IMR-90 (cell line): ENCODE measurements around the gene GABRR3. TPM values are rescaled to one million over a fixed set of nuclear protein-coding genes. Genes with fewer than 3 reads are reported as not detected.
A peak's percentile ranks its signal among the peaks of the same experiment; 100 is the strongest.

Experiments
- ATAC-seq: fragments of 200-7000 bp; cut with Tn5 transposase; 2 replicates; pipeline ENCODE4 v1.9.1; 2020; ENCODE audit warnings: low read depth, mild to moderate bottlenecking, moderate library complexity
- BruUV-seq: library from RNA; stranded (reverse); fragments of 400-500 nt; replicated peaks from 2 replicates; lab custom pipeline; 2021; lab: Mats Ljungman, UMichigan
- CTCF ChIA-PET: fragments of 300-600 bp; formaldehyde crosslinking; extraction: SDS; loops from one replicate; lab custom pipeline; 2021; ENCODE audit warnings: antibody characterized with exemption; lab: Yijun Ruan, JAX
- POLR2A ChIA-PET: fragments of 300-600 bp; sonication (Branson Sonifier 250); formaldehyde crosslinking; loops from one replicate; lab custom pipeline; 2022; ENCODE audit warnings: antibody characterized with exemption; ENCODE audit not compliant: unreplicated experiment; lab: Charles Lee
- DNase-seq: peaks from one replicate; pipeline ENCODE4 v3.0.0; 2013
- H2AFZ ChIP-seq: replicated peaks from 2 replicates; pipeline ENCODE3; 2013; ENCODE audit warnings: low read length, mild to moderate bottlenecking; ENCODE audit not compliant: poor library complexity
- H2AK5ac ChIP-seq: 2 replicates; pipeline ENCODE4 v1.6.1; 2013; ENCODE audit warnings: low read depth, low read length, inconsistent platforms
- H2AK9ac ChIP-seq: replicated peaks from 2 replicates; pipeline ENCODE3; 2013; ENCODE audit warnings: mild to moderate bottlenecking, low read depth, low read length, moderate library complexity; ENCODE audit not compliant: poor library complexity
- H2BK120ac ChIP-seq: 2 replicates; pipeline ENCODE4 v1.6.1; 2013; ENCODE audit warnings: low read depth, low read length, inconsistent platforms
- H2BK15ac ChIP-seq: 3 replicates; pipeline ENCODE4 v1.6.1; 2013; ENCODE audit warnings: low read depth, low read length, inconsistent platforms
- H2BK20ac ChIP-seq: 2 replicates; pipeline ENCODE4 v1.6.1; 2013; ENCODE audit warnings: low read depth, mild to moderate bottlenecking, inconsistent platforms, low read length, moderate library complexity
- H2BK5ac ChIP-seq: 2 replicates; pipeline ENCODE4 v1.6.1; 2013; ENCODE audit warnings: mild to moderate bottlenecking, low read depth, low read length, inconsistent platforms; ENCODE audit not compliant: poor library complexity, severe bottlenecking
- H3K14ac ChIP-seq: replicated peaks from 2 replicates; pipeline ENCODE4 v1.6.1; 2013; ENCODE audit warnings: low read depth, low read length, inconsistent platforms
- H3K18ac ChIP-seq: 2 replicates; pipeline ENCODE4 v1.6.1; 2013; ENCODE audit warnings: low read depth, low read length, control low read depth
- H3K23ac ChIP-seq: 2 replicates; pipeline ENCODE4 v1.6.1; 2013; ENCODE audit warnings: low read depth, low read length, inconsistent platforms
- H3K27ac ChIP-seq: 2 replicates; pipeline ENCODE4 v1.5.1; 2013; ENCODE audit warnings: mild to moderate bottlenecking, control low read depth, low read length; ENCODE audit not compliant: insufficient read depth
- H3K27me3 ChIP-seq: 2 replicates; pipeline ENCODE4 v1.6.1; 2013; ENCODE audit warnings: low read length; ENCODE audit not compliant: control insufficient read depth, insufficient read depth
- H3K36me3 ChIP-seq: 2 replicates; pipeline ENCODE4 v1.6.1; 2013; ENCODE audit warnings: low read length, mixed read lengths; ENCODE audit not compliant: control insufficient read depth, insufficient read depth
- H3K4ac ChIP-seq: 2 replicates; pipeline ENCODE4 v1.6.1; 2013; ENCODE audit warnings: low read depth, low read length, inconsistent platforms
- H3K4me1 ChIP-seq: 2 replicates; pipeline ENCODE4 v1.6.1; 2013; ENCODE audit warnings: low read length, mixed read lengths; ENCODE audit not compliant: control insufficient read depth, insufficient read depth
- H3K4me2 ChIP-seq: 2 replicates; pipeline ENCODE4 v1.6.1; 2013; ENCODE audit warnings: low read depth, mild to moderate bottlenecking, control low read depth, low read length, moderate library complexity
- H3K4me3 ChIP-seq: 2 replicates; pipeline ENCODE4 v1.5.1; 2013; ENCODE audit warnings: low read depth, mild to moderate bottlenecking, control low read depth, low read length, moderate library complexity; ENCODE audit not compliant: insufficient read depth
- H3K56ac ChIP-seq: 2 replicates; pipeline ENCODE4 v1.6.1; 2013; ENCODE audit warnings: low read length, inconsistent platforms; ENCODE audit not compliant: insufficient read depth; ENCODE audit errors: extremely low read depth
- H3K79me1 ChIP-seq, 2 experiments: 2 replicates each; pipeline ENCODE4 v1.6.1; 2013; ENCODE audit warnings: low read length in 2 of 2, inconsistent platforms in 1 of 2, low read depth in 1 of 2
- H3K9ac ChIP-seq: 2 replicates; pipeline ENCODE4 v1.6.1; 2013; ENCODE audit warnings: low read depth, low read length, control low read depth
- H3K9me1 ChIP-seq: 2 replicates; pipeline ENCODE4 v1.6.1; 2013; ENCODE audit warnings: low read length, inconsistent platforms; ENCODE audit not compliant: insufficient read depth
- H3K9me3 ChIP-seq: 2 replicates; pipeline ENCODE4 v1.6.1; 2013; ENCODE audit warnings: low read length; ENCODE audit not compliant: control insufficient read depth, insufficient read depth
- H4K20me1 ChIP-seq: 2 replicates; pipeline ENCODE4 v1.6.1; 2013; ENCODE audit warnings: low read length, inconsistent platforms; ENCODE audit not compliant: insufficient read depth
- H4K5ac ChIP-seq: 2 replicates; pipeline ENCODE4 v1.6.1; 2013; ENCODE audit warnings: mild to moderate bottlenecking, low read depth, low read length, control low read depth
- H4K8ac ChIP-seq, 2 experiments: 2 replicates each; pipeline ENCODE4 v1.6.1; 2013; ENCODE audit warnings: low read depth in 2 of 2, low read length in 2 of 2, control low read depth in 1 of 2, inconsistent platforms in 1 of 2
- H4K91ac ChIP-seq: 2 replicates; pipeline ENCODE4 v1.6.1; 2013; ENCODE audit warnings: low read depth, low read length, inconsistent platforms; ENCODE audit not compliant: insufficient read depth
- CHD1 ChIP-seq: IDR thresholded peaks from 2 replicates; pipeline ENCODE4 v1.6.1; 2012; ENCODE audit warnings: low read depth, low read length, improper control_type of control experiment
- MAZ ChIP-seq: IDR thresholded peaks from 2 replicates; pipeline ENCODE4 v1.6.1; 2012; ENCODE audit warnings: low read depth, mild to moderate bottlenecking, low read length, improper control_type of control experiment, moderate library complexity, borderline replicate concordance
- MXI1 ChIP-seq: IDR thresholded peaks from 2 replicates; pipeline ENCODE4 v1.6.1; 2012; ENCODE audit warnings: low read depth, mild to moderate bottlenecking, low read length, moderate library complexity, borderline replicate concordance
- POLR2A ChIP-seq: IDR thresholded peaks from 2 replicates; pipeline ENCODE4 v1.6.1; 2012; ENCODE audit warnings: mild to moderate bottlenecking, low read depth, low read length
- RAD21 ChIP-seq: IDR thresholded peaks from 2 replicates; pipeline ENCODE4 v1.6.1; 2012; ENCODE audit warnings: low read length, improper control_type of control experiment
- RFX5 ChIP-seq: IDR thresholded peaks from 2 replicates; pipeline ENCODE4 v1.8.0; 2012; ENCODE audit warnings: low read depth, mild to moderate bottlenecking, low read length, moderate library complexity
- WGBS, 2 experiments: methylation state at CpG; one replicate each; pipeline versions ENCODE4 v1.1.5 to v1.1.7; 2013; ENCODE audit warnings: missing lambda C conversion rate in 2 of 2; ENCODE audit not compliant: insufficient read length in 1 of 2; ENCODE audit errors: extremely low coverage in 2 of 2; 5-methylcytosine and 5-hydroxymethylcytosine counted together
- dilution Hi-C: fragments of 300-500 bp; cut with HindIII; formaldehyde crosslinking; loops from one replicate; pipeline ENCODE4 v1.14.3; 2018; ENCODE audit warnings: low sequenced_read_pairs; ENCODE audit not compliant: unreplicated experiment
- in situ Hi-C: fragments of 300-500 bp; cut with MboI; formaldehyde crosslinking; loops from 3 replicates; pipeline ENCODE4 v1.14.3; 2019; ENCODE audit warnings: low sequenced_read_pairs, inconsistent platforms, mixed read lengths
- intact Hi-C: fragments of 100-400 bp; cut with micrococcal nuclease; formaldehyde crosslinking; loops from 2 replicates; pipeline ENCODE4 v1.10.0; 2022
- polyA plus RNA-seq, 3 experiments: library from polyadenylated mRNA; depleted of rRNA; stranded (reverse); fragments of >200 nt; gene quantifications; 2 replicates each; pipeline ENCODE4 v1.2.3, GENCODE V29; 2012; ENCODE audit warnings: low replicate concordance in 1 of 3
- total RNA-seq: library from RNA; depleted of rRNA; stranded (reverse); fragments of >200 nt; gene quantifications from 2 replicates; pipeline ENCODE4 v1.2.3, GENCODE V29; 2012
- TF ChIP-seq, protein P1 (sequence below): conservative IDR thresholded peaks from 2 replicates; pipeline ENCODE4 v1.5.1; 2012; ENCODE audit warnings: mild to moderate bottlenecking, low read depth, low read length, improper control_type of control experiment
- TF ChIP-seq, protein P2 (sequence below): fragments of 150-350 bp; IDR thresholded peaks from 2 replicates; pipeline ENCODE4 v1.6.1; 2016; ENCODE audit warnings: low read depth, mild to moderate bottlenecking, low read length, moderate library complexity, borderline replicate concordance

The GABRR3 gene
- total and polyA plus RNA-seq, 2 of the 4 experiments (the other 2 are of a cell fraction): not detected

DNA sequence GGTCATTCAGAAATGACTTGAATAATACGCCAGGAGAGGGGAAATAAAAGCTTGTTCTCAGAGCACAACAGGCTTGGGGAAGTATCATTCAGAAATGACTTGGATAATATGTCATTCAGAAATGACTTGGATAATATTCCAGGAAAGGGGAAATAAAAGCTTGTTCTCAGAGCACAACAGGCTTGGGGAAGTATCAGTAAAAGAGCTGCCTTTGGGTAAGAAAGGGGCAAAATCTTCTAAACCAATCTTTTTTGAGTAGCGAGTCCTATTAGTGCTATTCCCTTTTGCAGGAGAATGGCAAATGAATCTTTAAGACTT lies 20.9 kb downstream of the GABRR3 start:
- dilution Hi-C loops: loop anchor here (25.0 kb wide), 1 partner anchor 202 kb away; the partner anchor contains the start of gene CRYBG3
- DNase-seq (no peak), ATAC-seq (no peak)
- H3K14ac ChIP-seq: no peak overlapping the region
- H3K4me3 ChIP-seq: no peak overlapping the region
- WGBS, 2 experiments: no CpG with 5 or more reads among the region's 2 CpGs
- H4K20me1 ChIP-seq: no peaks in the 10 kb centered on the region
- no peak overlapping the region for H2AK9ac ChIP-seq
- H3K18ac ChIP-seq: peak overlapping the region; percentile 72; the same call in 1 of the 2 replicates
- CTCF ChIA-PET: interaction anchor here (1.1 kb wide), 2 partner anchors 13 to 230 kb away, joined by 3 read pairs; no protein-coding TSS in a partner anchor
- no peaks in the 10 kb centered on the region for H3K27me3 ChIP-seq
- no peaks in the 10 kb centered on the region for H3K79me1 ChIP-seq
- H2BK5ac ChIP-seq: no peak overlapping the region
- H2AFZ ChIP-seq: no peak overlapping the region
- no peak overlapping the region for H4K8ac ChIP-seq
- no peaks in the 10 kb centered on the region for H3K9me3 ChIP-seq
- H3K4ac ChIP-seq: no peak overlapping the region
- no TSS peak for BruUV-seq
- peaks cover 9% of the 10 kb centered on the region; the same call in 1 of the 2 replicates for H3K4me1 ChIP-seq
- no peak overlapping the region for H4K5ac ChIP-seq
- no peaks in the 10 kb centered on the region for H3K36me3 ChIP-seq
- H3K23ac ChIP-seq: no peak overlapping the region
- no peak overlapping the region for H2AK5ac ChIP-seq
- intact Hi-C loops: loop anchor here (5.0 kb wide), 1 partner anchor 42 kb away; the partner anchor contains the start of gene RIOX2
- TF ChIP-seq MAZ: no peak
- no peak for TF ChIP-seq MXI1
- TF ChIP-seq RFX5: no peak
- no peak for TF ChIP-seq RAD21
- TF ChIP-seq, protein P1, sequence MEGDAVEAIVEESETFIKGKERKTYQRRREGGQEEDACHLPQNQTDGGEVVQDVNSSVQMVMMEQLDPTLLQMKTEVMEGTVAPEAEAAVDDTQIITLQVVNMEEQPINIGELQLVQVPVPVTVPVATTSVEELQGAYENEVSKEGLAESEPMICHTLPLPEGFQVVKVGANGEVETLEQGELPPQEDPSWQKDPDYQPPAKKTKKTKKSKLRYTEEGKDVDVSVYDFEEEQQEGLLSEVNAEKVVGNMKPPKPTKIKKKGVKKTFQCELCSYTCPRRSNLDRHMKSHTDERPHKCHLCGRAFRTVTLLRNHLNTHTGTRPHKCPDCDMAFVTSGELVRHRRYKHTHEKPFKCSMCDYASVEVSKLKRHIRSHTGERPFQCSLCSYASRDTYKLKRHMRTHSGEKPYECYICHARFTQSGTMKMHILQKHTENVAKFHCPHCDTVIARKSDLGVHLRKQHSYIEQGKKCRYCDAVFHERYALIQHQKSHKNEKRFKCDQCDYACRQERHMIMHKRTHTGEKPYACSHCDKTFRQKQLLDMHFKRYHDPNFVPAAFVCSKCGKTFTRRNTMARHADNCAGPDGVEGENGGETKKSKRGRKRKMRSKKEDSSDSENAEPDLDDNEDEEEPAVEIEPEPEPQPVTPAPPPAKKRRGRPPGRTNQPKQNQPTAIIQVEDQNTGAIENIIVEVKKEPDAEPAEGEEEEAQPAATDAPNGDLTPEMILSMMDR: no peak
- TF ChIP-seq POLR2A: no peak
- TF ChIP-seq CHD1: no peak
- TF ChIP-seq, protein P2, sequence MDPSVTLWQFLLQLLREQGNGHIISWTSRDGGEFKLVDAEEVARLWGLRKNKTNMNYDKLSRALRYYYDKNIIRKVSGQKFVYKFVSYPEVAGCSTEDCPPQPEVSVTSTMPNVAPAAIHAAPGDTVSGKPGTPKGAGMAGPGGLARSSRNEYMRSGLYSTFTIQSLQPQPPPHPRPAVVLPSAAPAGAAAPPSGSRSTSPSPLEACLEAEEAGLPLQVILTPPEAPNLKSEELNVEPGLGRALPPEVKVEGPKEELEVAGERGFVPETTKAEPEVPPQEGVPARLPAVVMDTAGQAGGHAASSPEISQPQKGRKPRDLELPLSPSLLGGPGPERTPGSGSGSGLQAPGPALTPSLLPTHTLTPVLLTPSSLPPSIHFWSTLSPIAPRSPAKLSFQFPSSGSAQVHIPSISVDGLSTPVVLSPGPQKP: no peak
- no peak overlapping the region for H3K56ac ChIP-seq
- H2BK15ac ChIP-seq: no peak overlapping the region
- H3K9me1 ChIP-seq: no peaks in the 10 kb centered on the region
- no peak overlapping the region for H3K4me2 ChIP-seq
- H4K91ac ChIP-seq: no peak overlapping the region
- POLR2A ChIA-PET: no interaction called here
- in situ Hi-C loops: no loop called here
- peak overlapping the region; percentile 20; the same call in 1 of the 2 replicates for H3K27ac ChIP-seq
- peak overlapping the region; percentile 1; the same call in 1 of the 2 replicates for H2BK120ac ChIP-seq
- H2BK20ac ChIP-seq: no peak overlapping the region
- H3K9ac ChIP-seq: no peak overlapping the region
